Upper lobe of right lung (tissue), 1 donor: ENCODE data around the gene SHISAL1. TPM values are rescaled to one million over a fixed set of nuclear protein-coding genes. Genes with fewer than 3 reads are reported as not detected.

Source experiments
- ATAC-seq: fragments of 200-7000 bp; cut with Tn5 transposase; one replicate; pipeline ENCODE4 v1.9.1; 2020; ENCODE audit warnings: mild to moderate bottlenecking, moderate library complexity
- DNase-seq: peaks from one replicate; pipeline ENCODE4 v3.0.0-alpha.2; 2020
- H3K27ac ChIP-seq: fragments of 200-600 bp; one replicate; pipeline ENCODE4 v1.8.0; 2022
- H3K27me3 ChIP-seq: fragments of 200-600 bp; one replicate; pipeline ENCODE4 v1.8.0; 2022; ENCODE audit warnings: mild to moderate bottlenecking
- H3K36me3 ChIP-seq: fragments of 200-600 bp; one replicate; pipeline ENCODE4 v1.8.0; 2022
- H3K4me1 ChIP-seq: fragments of 200-600 bp; one replicate; pipeline ENCODE4 v1.8.0; 2022
- H3K4me3 ChIP-seq: fragments of 200-600 bp; one replicate; pipeline ENCODE4 v1.8.0; 2022; ENCODE audit warnings: mild to moderate bottlenecking
- H3K9me3 ChIP-seq: fragments of 200-600 bp; one replicate; pipeline ENCODE4 v1.8.0; 2022
- intact Hi-C: fragments of 100-400 bp; cut with DNase I; formaldehyde crosslinking; loops from one replicate; pipeline ENCODE4 v1.11.0; 2022
- total RNA-seq: library from RNA; stranded (reverse); fragmentation: NEBNext Ultra II Directional; extraction: Animal tissue kit (Norgen Biotek cat#: 25700); gene quantifications from one replicate; pipeline ENCODE4 v1.2.1, GENCODE V29; 2021
- TF ChIP-seq, protein P1 (sequence below): fragments of 200-600 bp; IDR thresholded peaks from one replicate; pipeline ENCODE4 v1.8.0; 2022; ENCODE audit warnings: antibody characterized with exemption
- donor health status: DM: no; HTN: yes; CAD: no; lungs with severe emphysema.

The SHISAL1 gene
- total RNA-seq, 1 donor from 2014 or later: 1.0 TPM

DNA sequence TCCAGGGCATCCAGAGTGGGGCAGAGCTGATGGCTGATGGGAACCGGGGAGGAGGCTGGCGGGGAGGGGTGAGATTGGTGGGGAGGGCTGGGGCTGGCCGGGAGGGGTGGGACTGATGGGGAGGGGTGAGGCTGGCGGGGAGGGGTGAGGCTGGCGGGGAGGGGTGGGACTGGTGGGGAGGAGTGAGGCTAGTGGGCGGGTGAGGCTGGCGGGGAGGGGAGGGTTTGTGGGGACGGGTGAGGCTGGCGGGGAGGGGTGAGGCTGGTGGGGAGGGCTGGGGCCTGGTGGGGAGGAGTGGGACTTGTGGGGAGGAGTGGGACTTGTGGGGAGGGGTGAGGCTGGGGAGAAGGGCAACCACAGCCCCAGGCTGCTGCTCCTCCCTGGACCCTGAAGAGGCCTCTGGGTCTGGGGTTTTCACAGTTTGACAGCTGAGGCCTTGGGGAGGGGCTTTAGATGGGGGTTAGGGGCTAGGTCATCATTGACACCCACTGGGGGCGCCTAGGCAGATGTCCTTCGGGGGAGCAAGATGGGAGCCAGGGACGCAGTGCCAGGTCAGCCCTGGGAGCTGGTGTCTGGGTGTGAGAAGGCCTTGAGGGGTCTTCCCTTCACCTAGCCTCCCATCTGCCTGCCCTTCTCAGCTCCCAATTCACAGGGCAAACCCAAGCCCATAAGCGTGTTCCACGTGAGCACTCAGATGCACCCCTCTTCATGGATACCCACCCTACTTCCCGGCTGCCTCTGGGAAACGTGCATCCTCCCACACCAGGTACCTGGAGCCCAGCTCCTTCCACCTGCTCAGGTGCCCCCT is 105.4 kb downstream of the SHISAL1 start:
- ATAC-seq (no peak), DNase-seq (no peak)
- peaks cover 12% of the 10 kb centered on the region for H3K9me3 ChIP-seq
- no peaks in the 10 kb centered on the region for H3K36me3 ChIP-seq
- no peaks in the 10 kb centered on the region for H3K27me3 ChIP-seq
- intact Hi-C loops: no loop called here
- no peak overlapping the region for H3K4me3 ChIP-seq
- TF ChIP-seq, protein P1, sequence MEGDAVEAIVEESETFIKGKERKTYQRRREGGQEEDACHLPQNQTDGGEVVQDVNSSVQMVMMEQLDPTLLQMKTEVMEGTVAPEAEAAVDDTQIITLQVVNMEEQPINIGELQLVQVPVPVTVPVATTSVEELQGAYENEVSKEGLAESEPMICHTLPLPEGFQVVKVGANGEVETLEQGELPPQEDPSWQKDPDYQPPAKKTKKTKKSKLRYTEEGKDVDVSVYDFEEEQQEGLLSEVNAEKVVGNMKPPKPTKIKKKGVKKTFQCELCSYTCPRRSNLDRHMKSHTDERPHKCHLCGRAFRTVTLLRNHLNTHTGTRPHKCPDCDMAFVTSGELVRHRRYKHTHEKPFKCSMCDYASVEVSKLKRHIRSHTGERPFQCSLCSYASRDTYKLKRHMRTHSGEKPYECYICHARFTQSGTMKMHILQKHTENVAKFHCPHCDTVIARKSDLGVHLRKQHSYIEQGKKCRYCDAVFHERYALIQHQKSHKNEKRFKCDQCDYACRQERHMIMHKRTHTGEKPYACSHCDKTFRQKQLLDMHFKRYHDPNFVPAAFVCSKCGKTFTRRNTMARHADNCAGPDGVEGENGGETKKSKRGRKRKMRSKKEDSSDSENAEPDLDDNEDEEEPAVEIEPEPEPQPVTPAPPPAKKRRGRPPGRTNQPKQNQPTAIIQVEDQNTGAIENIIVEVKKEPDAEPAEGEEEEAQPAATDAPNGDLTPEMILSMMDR: no peak
- no peaks in the 10 kb centered on the region for H3K4me1 ChIP-seq
- no peak overlapping the region for H3K27ac ChIP-seq

DNA sequence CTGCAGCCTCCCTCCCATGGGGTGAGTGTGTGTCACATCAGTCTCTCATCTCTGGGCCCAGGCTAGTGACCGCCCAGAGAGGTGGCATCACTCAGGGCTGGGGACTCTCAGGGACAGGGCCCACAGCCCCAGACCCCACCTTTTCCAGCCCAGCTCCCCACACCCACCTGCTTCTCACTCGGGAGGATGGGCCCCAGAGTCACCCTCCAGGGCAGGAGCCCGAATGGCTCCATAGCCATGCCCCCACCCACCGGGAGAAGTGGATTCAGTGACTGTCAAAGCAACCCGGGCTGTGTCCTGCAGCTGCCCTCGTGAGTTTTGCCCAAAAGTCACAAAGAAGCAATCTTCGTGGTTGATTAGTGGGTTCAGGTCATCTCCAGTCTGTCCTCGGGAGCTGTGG is 106.1 kb downstream of the SHISAL1 start:
- H3K4me1 ChIP-seq: no peaks in the 10 kb centered on the region
- no peak for DNase-seq
- TF ChIP-seq, protein P1: no peak
- H3K27ac ChIP-seq: no peak overlapping the region
- peaks cover 12% of the 10 kb centered on the region for H3K9me3 ChIP-seq
- H3K27me3 ChIP-seq: no peaks in the 10 kb centered on the region
- intact Hi-C loops: no loop called here
- H3K36me3 ChIP-seq: no peaks in the 10 kb centered on the region
- no peak overlapping the region for H3K4me3 ChIP-seq
- no peak for ATAC-seq

DNA sequence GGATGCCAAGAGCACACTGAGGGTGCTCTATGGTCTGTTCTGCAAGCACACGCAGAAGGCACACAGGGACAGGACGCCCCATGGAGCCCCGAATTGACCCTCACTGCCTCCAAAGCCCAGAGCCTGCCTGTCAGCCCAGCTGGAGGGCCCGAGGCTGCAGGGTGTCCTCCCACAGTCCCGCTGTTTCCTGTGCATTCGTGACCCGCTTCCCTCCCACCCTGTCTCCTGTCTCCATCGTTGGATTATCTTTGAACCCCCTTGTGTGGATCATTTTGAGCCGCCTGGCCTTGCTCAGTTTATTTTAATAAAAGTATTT is 106.5 kb downstream of the SHISAL1 start:
- DNase-seq (no peak), ATAC-seq (no peak)
- no peaks in the 10 kb centered on the region for H3K27me3 ChIP-seq
- no peak overlapping the region for H3K27ac ChIP-seq
- TF ChIP-seq, protein P1: no peak
- no peaks in the 10 kb centered on the region for H3K4me1 ChIP-seq
- H3K4me3 ChIP-seq: no peak overlapping the region
- H3K36me3 ChIP-seq: no peaks in the 10 kb centered on the region
- intact Hi-C loops: no loop called here
- peaks cover 12% of the 10 kb centered on the region for H3K9me3 ChIP-seq

DNA sequence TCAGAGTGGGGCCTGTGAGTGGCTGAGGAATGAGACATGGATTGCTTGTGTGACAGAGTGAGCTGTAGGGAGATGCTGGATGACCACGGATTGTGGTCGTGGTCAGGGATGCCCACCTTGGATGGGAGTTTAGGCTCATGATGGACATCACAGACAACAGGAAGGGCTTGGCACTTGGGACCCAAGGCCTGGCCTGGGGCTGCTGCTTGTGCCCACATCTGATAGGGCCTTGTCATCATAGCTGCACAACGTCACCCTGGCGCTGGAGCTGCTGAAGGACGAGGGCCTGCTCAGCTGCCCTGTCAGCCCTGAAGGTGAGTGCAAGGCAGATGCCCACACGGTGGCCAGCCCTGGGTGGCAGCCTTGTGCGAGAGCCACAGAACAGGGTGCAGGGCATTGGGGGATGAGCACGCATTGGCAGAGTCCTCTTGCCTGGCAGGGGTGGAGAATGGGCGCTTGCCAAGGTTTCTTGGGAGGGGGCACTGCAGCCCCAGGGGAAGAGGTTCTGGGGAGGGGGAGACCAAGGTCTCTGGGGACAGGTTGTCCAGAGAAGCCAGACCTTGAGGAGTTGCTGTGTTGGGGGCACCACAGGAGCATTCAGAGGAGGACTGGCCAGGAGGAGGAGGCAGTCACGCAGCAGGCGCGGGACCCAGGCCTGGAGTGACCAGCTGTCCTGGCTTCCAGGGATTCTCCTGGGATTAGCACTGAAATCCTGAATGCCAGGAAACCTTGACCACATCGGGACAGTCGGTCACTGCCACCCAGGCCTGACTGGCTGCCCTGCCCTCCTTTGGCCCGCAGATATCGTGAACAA is 107.0 kb downstream of the SHISAL1 start:
- intact Hi-C loops: no loop called here
- Histone ChIP-seq H3K9me3 (peaks cover 12% of the 10 kb centered on the region), H3K27ac (no peak overlapping the region), H3K4me1 (no peaks in the 10 kb centered on the region), H3K27me3 (no peaks in the 10 kb centered on the region), H3K4me3 (no peak overlapping the region), H3K36me3 (no peaks in the 10 kb centered on the region)
- DNase-seq (peak; percentile 57), ATAC-seq (no peak)
- TF ChIP-seq, protein P1: no peak

DNA sequence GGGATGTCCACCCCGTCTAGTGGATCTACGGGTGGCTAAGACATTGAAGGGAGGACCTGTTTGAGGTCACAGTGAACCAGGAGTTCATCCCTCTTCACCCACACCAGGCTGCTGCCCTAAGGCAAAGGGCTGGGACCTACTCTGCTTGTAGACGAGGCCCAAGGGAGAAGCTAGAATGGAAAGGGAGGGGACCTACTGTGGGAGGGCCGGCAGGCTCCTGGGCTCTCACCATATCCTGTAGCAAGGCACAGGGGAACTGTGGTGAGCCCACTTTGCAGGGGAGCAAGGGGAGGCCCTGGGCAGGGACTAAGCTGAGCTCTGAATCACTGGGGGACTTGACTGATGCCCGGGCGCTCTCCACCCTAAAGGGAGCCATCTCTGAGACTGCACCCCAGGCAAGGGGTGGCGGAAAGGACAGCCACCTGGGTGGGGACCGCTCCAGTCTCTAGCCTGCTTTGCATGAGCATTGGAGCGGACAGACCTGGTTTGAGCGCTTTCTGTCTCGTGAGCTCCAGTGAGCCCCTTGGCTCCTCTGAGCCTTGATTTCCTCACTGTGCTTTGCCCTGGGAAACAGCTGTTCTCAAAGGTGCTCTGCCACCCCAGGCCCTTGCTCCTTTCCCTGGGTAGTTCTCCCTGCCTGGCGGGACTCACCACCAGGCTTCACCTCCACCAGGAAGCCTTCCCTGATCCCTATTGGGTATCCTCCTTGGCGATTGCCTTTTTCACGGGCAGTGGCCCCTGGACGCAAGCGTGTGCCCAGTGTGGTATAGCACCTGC is 107.8 kb downstream of the SHISAL1 start:
- H3K9me3 ChIP-seq: peaks cover 11% of the 10 kb centered on the region
- H3K4me1 ChIP-seq: no peaks in the 10 kb centered on the region
- ATAC-seq (no peak), DNase-seq (no peak)
- H3K27me3 ChIP-seq: peaks cover 4% of the 10 kb centered on the region
- no peak overlapping the region for H3K27ac ChIP-seq
- no peaks in the 10 kb centered on the region for H3K36me3 ChIP-seq
- H3K4me3 ChIP-seq: no peak overlapping the region
- TF ChIP-seq, protein P1: no peak
- intact Hi-C loops: no loop called here
